HG02759 (cell line): ENCODE measurements around the gene TRAF5.
"Not testable (repeated sequence)": the region's sequence is repeated elsewhere in the genome, so short reads cannot be mapped to it uniquely, and the experiment has no call there.

Experiments used
- ATAC-seq: cut with Tn5 transposase; IDR thresholded peaks from one replicate; pipeline ENCODE4 v1.9.1; 2021; ENCODE audit warnings: mild to moderate bottlenecking, moderate library complexity; ENCODE audit not compliant: unreplicated experiment

TRAF5 gene

GRCh38 chr1:211376807-211377470 lies 50.3 kb downstream of the TRAF5 start:
- ATAC-seq, result no peak

GRCh38 chr1:211377539-211378450 lies 51.2 kb downstream of the TRAF5 start:
- ATAC-seq, result no peak

GRCh38 chr1:211378844-211379243 lies 52.2 kb downstream of the TRAF5 start:
- no peak for ATAC-seq

- no peak for ATAC-seq
These were observed 52.8 kb downstream of the TRAF5 start for GRCh38 chr1:211379446-211379845.

- ATAC-seq, result no peak
These were observed 55.0 kb downstream of the TRAF5 start for GRCh38 chr1:211381481-211382181.

GRCh38 chr1:211382182-211382713 lies 55.6 kb downstream of the TRAF5 start:
- no peak for ATAC-seq

GRCh38 chr1:211382714-211383480 lies 56.3 kb downstream of the TRAF5 start:
- ATAC-seq, result peak; percentile 97

GRCh38 chr1:211384524-211384923 lies 57.9 kb downstream of the TRAF5 start:
- ATAC-seq, result no peak

- no peak for ATAC-seq
These were observed 60.3 kb downstream of the TRAF5 start for GRCh38 chr1:211386921-211387320.

- ATAC-seq, result not testable (repeated sequence)
These were observed 64.2 kb downstream of the TRAF5 start for GRCh38 chr1:211390829-211391228.

GRCh38 chr1:211393203-211393602 lies 66.6 kb downstream of the TRAF5 start:
- no peak for ATAC-seq

GRCh38 chr1:211398266-211398930 lies 71.8 kb downstream of the TRAF5 start:
- ATAC-seq, result not testable (repeated sequence)

- ATAC-seq, result not testable (repeated sequence)
These were observed 73.3 kb downstream of the TRAF5 start for GRCh38 chr1:211399851-211400393.

- ATAC-seq, result not testable (repeated sequence)
These were observed 75.1 kb downstream of the TRAF5 start for GRCh38 chr1:211401751-211402150.

- ATAC-seq, result not testable (repeated sequence)
These were observed 79.5 kb downstream of the TRAF5 start for GRCh38 chr1:211406086-211406485.

- not testable (repeated sequence) for ATAC-seq
These were observed 81.1 kb downstream of the TRAF5 start for GRCh38 chr1:211407749-211408148.

- ATAC-seq, result no peak
These were observed 85.0 kb downstream of the TRAF5 start for GRCh38 chr1:211411639-211412038.

GRCh38 chr1:211415700-211416099 lies 89.1 kb downstream of the TRAF5 start:
- ATAC-seq, result no peak

- ATAC-seq, result peak; percentile 72
These were observed 89.6 kb downstream of the TRAF5 start for GRCh38 chr1:211416246-211416627.
